Endothelial cell of umbilical vein (primary cell): ENCODE results near the gene A3GALT2. TPM values are rescaled to one million over a fixed set of nuclear protein-coding genes. Genes with fewer than 3 reads are reported as not detected.

Experiments
- BruUV-seq: library from RNA; stranded (reverse); fragments of 400-500 nt; replicated peaks from 2 replicates; lab custom pipeline; 2021; lab: Mats Ljungman, UMichigan
- CTCF ChIA-PET: fragments of 300-600, 350-600 bp; sonication (Branson Sonifier 250); formaldehyde crosslinking; loops from one replicate; lab custom pipeline; 2021; ENCODE audit warnings: antibody characterized with exemption, inconsistent platforms; lab: Charles Lee
- POLR2A ChIA-PET: fragments of 300-600, 350-600 bp; sonication (Branson Sonifier 250); formaldehyde crosslinking; loops from one replicate; lab custom pipeline; 2021; ENCODE audit warnings: antibody characterized with exemption, inconsistent platforms; lab: Charles Lee
- DNase-seq: peaks from one replicate; pipeline ENCODE4 v3.0.0-alpha.2; 2011; ENCODE audit warnings: low read depth, low spot score
- FAIRE-seq: peaks from 2 replicates; lab custom pipeline; 2011; peaks lifted over from hg19 to GRCh38; lab: Jason Lieb, UNC
- H2AFZ ChIP-seq: 2 replicates; pipeline ENCODE4 v1.6.0; 2012; ENCODE audit warnings: low read depth, low read length, control low read depth, inconsistent platforms
- H3K27ac ChIP-seq: 2 replicates; pipeline ENCODE4 v1.5.1; 2011; ENCODE audit warnings: low read depth, mild to moderate bottlenecking, control low read depth, low read length, moderate library complexity; ENCODE audit not compliant: insufficient read depth
- H3K27me3 ChIP-seq, 2 experiments: 2 replicates each; pipeline versions ENCODE4 v1.6.0 to v1.6.1; 2011; ENCODE audit warnings: low read length in 2 of 2, mixed read lengths in 1 of 2; ENCODE audit not compliant: control insufficient read depth in 2 of 2, insufficient read depth in 2 of 2
- H3K36me3 ChIP-seq, 2 experiments: 2 replicates in 1 of 2; 3 replicates in 1 of 2; pipeline ENCODE4 v1.5.1; 2011; ENCODE audit warnings: low read length in 2 of 2, mild to moderate bottlenecking in 1 of 2, moderate library complexity in 1 of 2; ENCODE audit not compliant: control insufficient read depth in 2 of 2, insufficient read depth in 2 of 2; ENCODE audit errors: extremely low read depth in 1 of 2
- H3K4me1 ChIP-seq: 3 replicates; pipeline ENCODE4 v1.5.1; 2011; ENCODE audit warnings: mild to moderate bottlenecking, low read length; ENCODE audit not compliant: control insufficient read depth, insufficient read depth; ENCODE audit errors: extremely low read depth
- H3K4me2 ChIP-seq: 2 replicates; pipeline ENCODE4 v1.6.1; 2011; ENCODE audit warnings: low read length, control low read depth, mixed read lengths; ENCODE audit not compliant: insufficient read depth
- H3K4me3 ChIP-seq, 3 experiments: fragments of 200-600 bp in 1 of 3; sonication (generic), shearing (Covaris generic) in 1 of 3; replicated peaks in 1 of 3; 2 replicates each; pipeline ENCODE4 v1.5.1; 2011 to 2016; ENCODE audit warnings: control low read depth in 3 of 3, low read length in 3 of 3, mild to moderate bottlenecking in 2 of 3, inconsistent platforms in 1 of 3, low read depth in 1 of 3, moderate library complexity in 1 of 3; ENCODE audit not compliant: insufficient read depth in 1 of 3
- H3K79me2 ChIP-seq: 2 replicates; pipeline ENCODE4 v1.6.0; 2012; ENCODE audit warnings: low read length, inconsistent platforms; ENCODE audit not compliant: control insufficient read depth, insufficient read depth
- H3K9ac ChIP-seq: replicated peaks from 2 replicates; pipeline ENCODE3; 2011; ENCODE audit warnings: low read length, control low read depth; ENCODE audit not compliant: insufficient read depth; ENCODE audit errors: extremely low read depth
- H3K9me1 ChIP-seq: replicated peaks from 3 replicates; pipeline ENCODE4 v1.6.0; 2011; ENCODE audit warnings: mild to moderate bottlenecking, low read length; ENCODE audit not compliant: control insufficient read depth, insufficient read depth; ENCODE audit errors: extremely low read depth
- H3K9me3 ChIP-seq: replicated peaks from 2 replicates; pipeline ENCODE4 v1.5.1; 2012; ENCODE audit warnings: low read length, inconsistent platforms; ENCODE audit not compliant: control insufficient read depth, insufficient read depth
- H4K20me1 ChIP-seq: replicated peaks from 2 replicates; pipeline ENCODE3; 2011; ENCODE audit warnings: mild to moderate bottlenecking, low read length; ENCODE audit not compliant: control insufficient read depth, insufficient read depth; ENCODE audit errors: extremely low read depth
- CTCF ChIP-seq, 2 donors: IDR thresholded peaks; 1 replicate in 1 of 2; 2 replicates in 1 of 2; pipeline ENCODE4 v1.5.1; 2011; ENCODE audit warnings: low read length in 2 of 2, mild to moderate bottlenecking in 2 of 2, moderate library complexity in 2 of 2, control low read depth in 1 of 2, inconsistent platforms in 1 of 2, low read depth in 1 of 2; ENCODE audit not compliant: insufficient read depth in 1 of 2; ENCODE audit errors: extremely low read depth in 1 of 2
- EZH2 ChIP-seq: IDR thresholded peaks from 2 replicates; pipeline ENCODE4 v1.6.1; 2012; ENCODE audit warnings: borderline replicate concordance, low read depth, mild to moderate bottlenecking, moderate library complexity, low read length, inconsistent platforms; ENCODE audit not compliant: severe bottlenecking
- FOS ChIP-seq: IDR thresholded peaks from 2 replicates; pipeline ENCODE4 v1.6.1; 2011; ENCODE audit warnings: mild to moderate bottlenecking, low read length, moderate library complexity, borderline replicate concordance; ENCODE audit not compliant: insufficient read depth
- GATA2 ChIP-seq: IDR thresholded peaks from 2 replicates; pipeline ENCODE4 v1.7.0; 2011; ENCODE audit warnings: low read depth, mild to moderate bottlenecking, moderate library complexity, mixed read lengths, low read length; ENCODE audit not compliant: insufficient read length, insufficient read depth
- JUN ChIP-seq: IDR thresholded peaks from 2 replicates; pipeline ENCODE4 v1.6.1; 2011; ENCODE audit warnings: borderline replicate concordance, low read depth; ENCODE audit not compliant: insufficient read length, insufficient read depth
- MYC ChIP-seq: IDR thresholded peaks from one replicate; pipeline ENCODE4 v1.6.1; 2011; ENCODE audit warnings: mild to moderate bottlenecking, low read depth, low read length
- POLR2A ChIP-seq: IDR thresholded peaks from 2 replicates; pipeline ENCODE4 v1.6.1; 2012; ENCODE audit warnings: low read depth, mild to moderate bottlenecking, control low read depth, low read length
- POLR2AphosphoS5 ChIP-seq: IDR thresholded peaks from 2 replicates; pipeline ENCODE4 v1.6.1; 2012; ENCODE audit warnings: low read depth, mild to moderate bottlenecking, control low read depth, low read length, moderate library complexity; ENCODE audit not compliant: insufficient read depth
- dilution Hi-C: fragments of 300-500 bp; cut with MboI; formaldehyde crosslinking; loops from one replicate; pipeline ENCODE4 v1.15.0; 2019; ENCODE audit warnings: low sequenced_read_pairs; ENCODE audit not compliant: extremely low pct_ligation_motif_present
- intact Hi-C: fragments of 100-400 bp; cut with micrococcal nuclease; formaldehyde crosslinking; loops from one replicate; pipeline ENCODE4 v1.10.0; 2022
- polyA plus RNA-seq, 4 experiments: library from polyadenylated mRNA; depleted of rRNA in 3 of 4; stranded (reverse) in 3 of 4; unstranded in 1 of 4; fragments of >200 nt; gene quantifications; 2 replicates each; pipeline versions ENCODE4 v1.2.1 to v1.2.3, GENCODE V29; 2011 to 2012; ENCODE audit warnings: missing spikeins in 1 of 4
- total RNA-seq: library from RNA; stranded (reverse); gene quantifications from 2 replicates; pipeline ENCODE4 v1.2.3, GENCODE V29; 2021
- TF ChIP-seq, protein P1 (sequence below): IDR thresholded peaks from 2 replicates; pipeline ENCODE4 v1.6.1; 2011; ENCODE audit not compliant: insufficient read depth, insufficient read length

Gene A3GALT2
- total and polyA plus RNA-seq, 2 donors (not counting 3 experiments of a cell fraction or from before 2014, with no cell fraction given) = not detected

DNA sequence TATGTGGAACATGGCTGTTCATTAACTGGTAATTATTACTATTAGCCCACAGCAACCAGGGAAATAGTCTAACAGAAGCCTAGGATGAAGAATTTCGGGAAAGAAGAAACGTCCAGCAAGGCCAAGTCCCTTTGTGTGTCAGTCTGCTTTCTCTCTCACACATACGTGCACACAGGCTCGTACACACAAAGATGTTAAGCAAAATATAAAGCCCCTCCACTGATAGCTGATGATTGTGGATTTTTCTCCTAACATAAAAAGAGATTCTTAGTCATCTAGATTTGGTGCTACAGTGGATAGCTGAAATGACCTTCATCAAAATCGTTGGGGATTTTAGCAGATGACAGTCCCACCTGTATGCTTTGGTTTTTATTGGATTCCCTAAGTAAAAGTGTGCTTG, 42.1 kb upstream of the A3GALT2 start:
- no peaks in the 10 kb centered on the region for H3K36me3 ChIP-seq
- BruUV-seq = no TSS peak
- ChIA-PET POLR2A (no interaction called here), CTCF (interaction anchor here (1.3 to 1.8 kb wide), 3 partner anchors 12 to 67 kb away, joined by 3 to 9 read pairs (median 3); no protein-coding TSS in a partner anchor)
- peaks cover 5% of the 10 kb centered on the region for H3K4me1 ChIP-seq
- dilution Hi-C loops (no loop called here), intact Hi-C loops (no loop called here)
- DNase-seq = no peak
- H3K27me3 ChIP-seq = no peaks in the 10 kb centered on the region
- no peak overlapping the region for H3K4me3 ChIP-seq
- no peaks in the 10 kb centered on the region for H3K79me2 ChIP-seq
- H2AFZ ChIP-seq = no peak overlapping the region
- no peak overlapping the region for H3K9ac ChIP-seq
- no peak overlapping the region for H3K4me2 ChIP-seq
- no peaks in the 10 kb centered on the region for H4K20me1 ChIP-seq
- H3K9me3 ChIP-seq = no peaks in the 10 kb centered on the region
- no peak overlapping the region for H3K27ac ChIP-seq
- no peak for TF ChIP-seq JUN
- TF ChIP-seq GATA2 = no peak
- H3K9me1 ChIP-seq = no peaks in the 10 kb centered on the region
- FAIRE-seq = no peak

- no peaks in the 10 kb centered on the region for H3K79me2 ChIP-seq
- H3K27me3 ChIP-seq = no peaks in the 10 kb centered on the region
- peak; percentile 55 for FAIRE-seq
- H3K4me2 ChIP-seq = no peak overlapping the region
- no peak overlapping the region for H2AFZ ChIP-seq
- BruUV-seq = no TSS peak
- dilution Hi-C loops (no loop called here), intact Hi-C loops (no loop called here)
- H4K20me1 ChIP-seq = no peaks in the 10 kb centered on the region
- DNase-seq = peak; percentile 18
- H3K36me3 ChIP-seq = no peaks in the 10 kb centered on the region
- H3K4me1 ChIP-seq = peaks cover 5% of the 10 kb centered on the region
- no peak overlapping the region for H3K27ac ChIP-seq
- H3K9me1 ChIP-seq = no peaks in the 10 kb centered on the region
- ChIA-PET CTCF (interaction anchor here (1.2 to 1.8 kb wide), 3 partner anchors 11 to 109 kb away, joined by 3 to 9 read pairs (median 3); no protein-coding TSS in a partner anchor), POLR2A (no interaction called here)
- no peak overlapping the region for H3K4me3 ChIP-seq
- no peaks in the 10 kb centered on the region for H3K9me3 ChIP-seq
- no peak overlapping the region for H3K9ac ChIP-seq
- TF ChIP-seq MYC = no peak
- no peak for TF ChIP-seq JUN
- TF ChIP-seq FOS = no peak
- TF ChIP-seq CTCF (IDR thresholded peaks at IDR 0.05; ENCODE audit: extremely low read depth in 1 of 2, insufficient read depth in 1 of 2, low read depth in 1 of 2, low read length in 2 of 2) = no peak
- no peak for TF ChIP-seq POLR2AphosphoS5
- no peak for TF ChIP-seq EZH2
- no peak for TF ChIP-seq GATA2
- no peak for TF ChIP-seq POLR2A
- TF ChIP-seq, protein P1, sequence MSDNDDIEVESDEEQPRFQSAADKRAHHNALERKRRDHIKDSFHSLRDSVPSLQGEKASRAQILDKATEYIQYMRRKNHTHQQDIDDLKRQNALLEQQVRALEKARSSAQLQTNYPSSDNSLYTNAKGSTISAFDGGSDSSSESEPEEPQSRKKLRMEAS = no peak
Observed at GRCh38 chr1:33361532-33362235, 40.8 kb upstream of the A3GALT2 start.
